Stomach smooth muscle (tissue), 2 donors: ENCODE results near the gene KCNMB1.
"Not testable (repeated sequence)": the region's sequence is repeated elsewhere in the genome, so short reads cannot be mapped to it uniquely, and the experiment has no call there.

Experiments used
- H3K27ac ChIP-seq: one replicate; pipeline ENCODE4 v1.7.0; 2013; ENCODE audit warnings: mild to moderate bottlenecking, low read length, inconsistent platforms
- H3K27me3 ChIP-seq, 2 donors: one replicate each; pipeline ENCODE4 v1.7.0; 2013; ENCODE audit warnings: low read length in 2 of 2; ENCODE audit not compliant: insufficient read depth in 2 of 2, control insufficient read depth in 1 of 2
- H3K36me3 ChIP-seq, 2 donors: one replicate each; pipeline ENCODE4 v1.7.0; 2013; ENCODE audit warnings: low read length in 2 of 2; ENCODE audit not compliant: control insufficient read depth in 2 of 2, insufficient read depth in 2 of 2
- H3K4me1 ChIP-seq: one replicate; pipeline ENCODE4 v1.7.0; 2013; ENCODE audit warnings: low read length; ENCODE audit not compliant: control insufficient read depth, insufficient read depth
- H3K4me3 ChIP-seq, 2 donors: one replicate each; pipeline ENCODE4 v1.7.0; 2013; ENCODE audit warnings: low read length in 2 of 2
- H3K9ac ChIP-seq, 2 donors: one replicate each; pipeline ENCODE4 v1.7.0; 2013; ENCODE audit warnings: low read length in 2 of 2, mild to moderate bottlenecking in 1 of 2
- H3K9me3 ChIP-seq, 2 donors: one replicate each; pipeline ENCODE4 v1.7.0; 2013; ENCODE audit warnings: low read length in 2 of 2; ENCODE audit not compliant: control insufficient read depth in 2 of 2
- donor health status: healthy.
- donor health status: Pancreatic carcinoma.

Gene KCNMB1

GRCh38 chr5:170378740-170379139 lies 10.4 kb downstream of the KCNMB1 start:
- Histone ChIP-seq H3K4me1 (peaks cover 42% of the 10 kb centered on the region), H3K36me3 (peaks cover 26 to 30% of the 10 kb centered on the region in 2 donors), H3K9ac (no peak overlapping the region), H3K9me3 (no peaks in the 10 kb centered on the region), H3K4me3 (no peak overlapping the region), H3K27ac (peak overlapping the region; percentile 60), H3K27me3 (no peaks in the 10 kb centered on the region)

- Histone ChIP-seq H3K4me3 (no peak overlapping the region), H3K27me3 (no peaks in the 10 kb centered on the region), H3K9me3 (no peaks in the 10 kb centered on the region), H3K4me1 (peaks cover 32% of the 10 kb centered on the region), H3K36me3 (peaks cover 10 to 18% of the 10 kb centered on the region in 2 donors), H3K27ac (no peak overlapping the region), H3K9ac (no peak overlapping the region)
Measured at GRCh38 chr5:170377027-170377426, 12.1 kb downstream of the KCNMB1 start.

GRCh38 chr5:170376526-170376925 lies 12.6 kb downstream of the KCNMB1 start:
- H3K27me3 ChIP-seq, H3K27ac ChIP-seq, H3K4me3 ChIP-seq, H3K9me3 ChIP-seq, H3K9ac ChIP-seq: not testable (repeated sequence)
- H3K36me3 ChIP-seq = peaks cover 5 to 16% of the 10 kb centered on the region in 2 donors
- H3K4me1 ChIP-seq = peaks cover 29% of the 10 kb centered on the region

GRCh38 chr5:170375283-170375682 lies 13.9 kb downstream of the KCNMB1 start:
- no peak overlapping the region for H3K9ac ChIP-seq
- peaks cover 0 to 11% of the 10 kb centered on the region in 2 donors for H3K36me3 ChIP-seq
- H3K4me1 ChIP-seq = peaks cover 18% of the 10 kb centered on the region
- no peak overlapping the region for H3K4me3 ChIP-seq
- no peaks in the 10 kb centered on the region for H3K27me3 ChIP-seq
- no peaks in the 10 kb centered on the region for H3K9me3 ChIP-seq
- H3K27ac ChIP-seq = no peak overlapping the region

- H3K4me3 ChIP-seq = peak overlapping the region in 1 of 2 donors; percentile 8
- H3K27ac ChIP-seq = no peak overlapping the region
- peaks cover 3% of the 10 kb centered on the region for H3K4me1 ChIP-seq
- H3K9ac ChIP-seq = no peak overlapping the region
- H3K27me3 ChIP-seq = no peaks in the 10 kb centered on the region
- H3K36me3 ChIP-seq = no peaks in the 10 kb centered on the region
- no peaks in the 10 kb centered on the region for H3K9me3 ChIP-seq
Measured at GRCh38 chr5:170372971-170373370, 16.2 kb downstream of the KCNMB1 start.

GRCh38 chr5:170368586-170368985 lies 20.6 kb downstream of the KCNMB1 start:
- peaks cover 3% of the 10 kb centered on the region for H3K4me1 ChIP-seq
- no peak overlapping the region for H3K4me3 ChIP-seq
- no peaks in the 10 kb centered on the region for H3K36me3 ChIP-seq
- H3K9ac ChIP-seq = no peak overlapping the region
- H3K27ac ChIP-seq = no peak overlapping the region
- H3K27me3 ChIP-seq = no peaks in the 10 kb centered on the region
- no peaks in the 10 kb centered on the region for H3K9me3 ChIP-seq

GRCh38 chr5:170366276-170366675 lies 22.9 kb downstream of the KCNMB1 start:
- H3K9ac ChIP-seq = no peak overlapping the region
- H3K27ac ChIP-seq = no peak overlapping the region
- no peaks in the 10 kb centered on the region for H3K27me3 ChIP-seq
- no peaks in the 10 kb centered on the region for H3K9me3 ChIP-seq
- H3K4me3 ChIP-seq = no peak overlapping the region
- H3K4me1 ChIP-seq = peaks cover 16% of the 10 kb centered on the region
- no peaks in the 10 kb centered on the region for H3K36me3 ChIP-seq

GRCh38 chr5:170365831-170366230 lies 23.3 kb downstream of the KCNMB1 start:
- Histone ChIP-seq H3K27ac (no peak overlapping the region), H3K9me3 (no peaks in the 10 kb centered on the region), H3K4me1 (peaks cover 21% of the 10 kb centered on the region), H3K27me3 (no peaks in the 10 kb centered on the region), H3K36me3 (no peaks in the 10 kb centered on the region), H3K9ac (no peak overlapping the region), H3K4me3 (no peak overlapping the region)

GRCh38 chr5:170365011-170365410 lies 24.2 kb downstream of the KCNMB1 start:
- no peak overlapping the region for H3K27ac ChIP-seq
- H3K4me1 ChIP-seq = peaks cover 23% of the 10 kb centered on the region
- H3K27me3 ChIP-seq = no peaks in the 10 kb centered on the region
- no peak overlapping the region for H3K4me3 ChIP-seq
- H3K9me3 ChIP-seq = no peaks in the 10 kb centered on the region
- no peaks in the 10 kb centered on the region for H3K36me3 ChIP-seq
- no peak overlapping the region for H3K9ac ChIP-seq

- H3K4me3 ChIP-seq = no peak overlapping the region
- H3K27me3 ChIP-seq = no peaks in the 10 kb centered on the region
- H3K9me3 ChIP-seq = no peaks in the 10 kb centered on the region
- H3K36me3 ChIP-seq = no peaks in the 10 kb centered on the region
- peaks cover 29% of the 10 kb centered on the region for H3K4me1 ChIP-seq
- H3K27ac ChIP-seq = no peak overlapping the region
- no peak overlapping the region for H3K9ac ChIP-seq
Measured at GRCh38 chr5:170363671-170364070, 25.5 kb downstream of the KCNMB1 start.

GRCh38 chr5:170362656-170363055 lies 26.5 kb downstream of the KCNMB1 start:
- peak overlapping the region in 1 of 2 donors; percentile 3 for H3K9ac ChIP-seq
- H3K4me3 ChIP-seq = no peak overlapping the region
- H3K36me3 ChIP-seq = no peaks in the 10 kb centered on the region
- H3K9me3 ChIP-seq = no peaks in the 10 kb centered on the region
- peaks cover 36% of the 10 kb centered on the region for H3K4me1 ChIP-seq
- peak overlapping the region; percentile 37 for H3K27ac ChIP-seq
- no peaks in the 10 kb centered on the region for H3K27me3 ChIP-seq
